Type B pancreatic cell (in vitro differentiated cells): Measurements from ENCODE around the gene TMED4. TPM values are rescaled to one million over a fixed set of nuclear protein-coding genes. Genes with fewer than 3 reads are reported as not detected.

ENCODE experiments used
- DNase-seq: peaks from one replicate; pipeline ENCODE4 v3.0.0; 2021; ENCODE audit warnings: mixed read lengths; ENCODE audit not compliant: unreplicated experiment; ENCODE audit errors: extremely low spot score
- H3K27ac Mint-ChIP-seq: 2 replicates; pipeline ENCODE4 v1.8.0; 2021; ENCODE audit warnings: mild to moderate bottlenecking, mixed read lengths
- H3K27me3 Mint-ChIP-seq: 2 replicates; pipeline ENCODE4 v1.8.0; 2021; ENCODE audit warnings: mixed read lengths
- H3K36me3 Mint-ChIP-seq: 2 replicates; pipeline ENCODE4 v1.8.0; 2021; ENCODE audit warnings: mixed read lengths
- H3K4me1 Mint-ChIP-seq: one replicate; pipeline ENCODE4 v1.8.0; 2021; ENCODE audit warnings: mixed read lengths; ENCODE audit not compliant: unreplicated experiment
- H3K4me3 Mint-ChIP-seq: 2 replicates; pipeline ENCODE4 v1.8.0; 2021; ENCODE audit warnings: mild to moderate bottlenecking, mixed read lengths
- H3K9me3 Mint-ChIP-seq: 2 replicates; pipeline ENCODE4 v1.8.0; 2021; ENCODE audit warnings: mixed read lengths
- total RNA-seq: library from RNA; stranded (reverse); gene quantifications from 2 replicates; pipeline ENCODE4 v1.2.1, GENCODE V29; 2021; ENCODE audit warnings: low replicate concordance
- TF ChIP-seq, protein P1 (sequence below): fragments of 200-600 bp; sonication (generic); conservative IDR thresholded peaks from 2 replicates; pipeline ENCODE4 v1.5.0; 2021; ENCODE audit warnings: antibody characterized with exemption, mild to moderate bottlenecking

TMED4 gene
- total RNA-seq, 1 donor from 2014 or later, result 92.8 TPM

- Mint-ChIP-seq H3K4me1 (peaks cover 4% of the 10 kb centered on the region), H3K27me3 (no peaks in the 10 kb centered on the region), H3K27ac (peak overlapping the region; percentile 92), H3K4me3 (no peak overlapping the region), H3K36me3 (no peaks in the 10 kb centered on the region), H3K9me3 (no peaks in the 10 kb centered on the region)
- DNase-seq, result no peak
- TF ChIP-seq, protein P1, sequence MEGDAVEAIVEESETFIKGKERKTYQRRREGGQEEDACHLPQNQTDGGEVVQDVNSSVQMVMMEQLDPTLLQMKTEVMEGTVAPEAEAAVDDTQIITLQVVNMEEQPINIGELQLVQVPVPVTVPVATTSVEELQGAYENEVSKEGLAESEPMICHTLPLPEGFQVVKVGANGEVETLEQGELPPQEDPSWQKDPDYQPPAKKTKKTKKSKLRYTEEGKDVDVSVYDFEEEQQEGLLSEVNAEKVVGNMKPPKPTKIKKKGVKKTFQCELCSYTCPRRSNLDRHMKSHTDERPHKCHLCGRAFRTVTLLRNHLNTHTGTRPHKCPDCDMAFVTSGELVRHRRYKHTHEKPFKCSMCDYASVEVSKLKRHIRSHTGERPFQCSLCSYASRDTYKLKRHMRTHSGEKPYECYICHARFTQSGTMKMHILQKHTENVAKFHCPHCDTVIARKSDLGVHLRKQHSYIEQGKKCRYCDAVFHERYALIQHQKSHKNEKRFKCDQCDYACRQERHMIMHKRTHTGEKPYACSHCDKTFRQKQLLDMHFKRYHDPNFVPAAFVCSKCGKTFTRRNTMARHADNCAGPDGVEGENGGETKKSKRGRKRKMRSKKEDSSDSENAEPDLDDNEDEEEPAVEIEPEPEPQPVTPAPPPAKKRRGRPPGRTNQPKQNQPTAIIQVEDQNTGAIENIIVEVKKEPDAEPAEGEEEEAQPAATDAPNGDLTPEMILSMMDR, result peak; percentile 77
Measured at GRCh38 chr7:44534501-44534900, 47.5 kb downstream of the TMED4 start.

DNA sequence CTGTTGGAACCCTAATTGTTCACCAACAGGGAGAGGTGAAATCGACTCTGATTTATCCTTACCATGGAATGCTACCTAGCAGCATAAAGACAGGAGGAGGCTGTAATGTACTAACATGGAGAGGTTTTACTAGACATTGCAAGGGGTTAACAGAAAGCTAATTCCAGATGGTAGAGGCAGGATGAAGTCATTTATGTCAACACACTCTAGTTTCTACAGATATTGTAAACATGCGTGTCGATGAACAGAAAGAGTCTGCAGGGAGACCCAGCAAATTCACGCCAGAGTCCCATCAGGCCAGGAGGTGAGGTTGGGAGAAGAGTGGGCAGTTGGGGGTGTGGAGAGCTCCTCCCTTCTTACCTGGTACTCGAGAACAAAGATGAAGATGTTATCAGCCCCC lies 47.9 kb downstream of the TMED4 start:
- H3K27ac Mint-ChIP-seq, result peak overlapping the region; percentile 92
- H3K36me3 Mint-ChIP-seq, result no peaks in the 10 kb centered on the region
- H3K4me1 Mint-ChIP-seq, result peaks cover 4% of the 10 kb centered on the region
- no peaks in the 10 kb centered on the region for H3K9me3 Mint-ChIP-seq
- no peaks in the 10 kb centered on the region for H3K27me3 Mint-ChIP-seq
- H3K4me3 Mint-ChIP-seq, result no peak overlapping the region
- TF ChIP-seq, protein P1, result no peak
- no peak for DNase-seq

DNA sequence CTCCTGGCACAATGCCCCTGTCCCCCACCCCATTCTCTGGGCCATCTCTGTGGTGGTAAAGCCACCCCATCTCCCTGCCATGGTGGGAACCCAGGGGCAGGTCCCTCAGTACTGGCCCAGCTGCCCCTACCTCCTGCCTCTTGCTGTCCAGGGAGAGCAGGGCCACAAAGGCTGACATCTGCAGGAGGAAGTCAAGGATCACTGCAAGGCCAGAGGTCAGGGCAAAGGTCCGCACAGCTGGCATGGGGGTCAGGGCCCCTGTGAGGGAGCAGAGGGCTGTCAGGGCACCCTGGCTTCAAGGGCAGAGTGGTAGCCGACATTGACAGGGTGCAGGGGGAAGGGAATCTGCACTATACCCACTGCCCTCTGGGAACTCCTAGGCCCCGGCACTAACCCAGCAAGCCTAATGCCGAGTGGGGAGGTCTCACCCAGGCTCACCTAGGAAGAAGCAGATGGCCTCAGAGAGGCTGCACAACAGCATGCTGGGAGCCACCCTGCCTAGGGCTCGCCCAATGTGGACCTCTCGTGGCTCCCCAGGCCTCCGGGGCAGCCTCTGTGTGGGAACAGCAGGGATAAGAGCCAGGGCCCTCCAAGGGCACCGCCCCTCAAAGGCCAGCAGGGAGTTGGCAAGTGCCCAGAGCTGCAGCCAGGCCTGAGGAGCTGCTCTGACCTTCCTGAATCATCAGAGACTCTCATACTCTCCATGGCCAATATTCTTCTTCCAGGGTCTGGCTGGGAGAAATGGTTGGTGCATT lies 48.6 kb downstream of the TMED4 start:
- peaks cover 4% of the 10 kb centered on the region for H3K4me1 Mint-ChIP-seq
- DNase-seq, result no peak
- TF ChIP-seq, protein P1, result no peak
- H3K36me3 Mint-ChIP-seq, result no peaks in the 10 kb centered on the region
- H3K4me3 Mint-ChIP-seq, result no peak overlapping the region
- H3K9me3 Mint-ChIP-seq, result no peaks in the 10 kb centered on the region
- no peaks in the 10 kb centered on the region for H3K27me3 Mint-ChIP-seq
- peak overlapping the region; percentile 92 for H3K27ac Mint-ChIP-seq

DNA sequence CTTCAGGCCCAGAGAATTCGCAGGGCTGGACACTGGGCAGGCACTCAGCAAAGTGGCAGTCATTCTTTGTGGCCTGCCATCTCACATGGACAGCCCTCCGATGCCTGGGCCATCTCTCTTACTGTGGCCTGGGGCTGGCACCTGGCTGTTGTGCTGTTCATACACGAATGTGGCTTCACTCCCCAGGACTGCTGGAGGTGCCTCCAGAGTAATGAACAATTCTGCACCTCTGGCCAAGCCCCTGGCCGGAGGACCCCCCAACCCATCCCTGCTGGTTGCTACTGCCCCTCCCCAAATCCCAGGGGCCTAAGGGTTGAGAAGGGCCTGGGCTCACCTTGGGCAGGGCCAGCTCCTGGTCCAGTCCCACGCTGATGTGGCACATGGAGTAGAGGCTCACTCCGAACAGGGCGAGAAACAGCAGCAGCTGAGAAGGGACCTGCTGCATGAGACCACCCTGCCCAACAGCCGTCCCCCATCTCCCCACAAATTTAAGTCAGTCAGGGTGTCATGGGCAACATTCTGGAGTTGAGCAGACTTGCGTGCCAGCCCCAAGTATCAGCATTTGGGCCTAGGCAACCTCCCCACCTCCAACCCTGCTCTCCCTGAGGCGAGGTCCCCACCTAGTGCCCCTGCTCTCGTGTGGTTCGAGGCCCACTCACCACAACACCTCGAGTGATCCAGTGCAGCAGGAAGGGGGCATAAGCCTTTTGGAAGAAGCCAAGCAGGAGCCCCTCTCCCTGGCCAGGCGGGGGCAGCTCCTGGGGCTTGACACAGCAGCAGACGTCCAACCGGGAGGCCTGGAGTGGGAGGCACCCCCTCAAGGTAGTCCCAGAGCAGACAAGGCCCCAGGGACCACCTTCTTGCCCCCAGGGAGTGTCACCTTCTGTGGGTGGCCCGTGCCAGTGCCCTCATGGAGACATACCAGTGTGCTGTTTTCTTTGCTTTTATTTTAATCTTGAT lies 50.3 kb downstream of the TMED4 start:
- Mint-ChIP-seq H3K4me1 (peaks cover 4% of the 10 kb centered on the region), H3K36me3 (no peaks in the 10 kb centered on the region), H3K27ac (no peak overlapping the region), H3K4me3 (no peak overlapping the region), H3K9me3 (no peaks in the 10 kb centered on the region), H3K27me3 (no peaks in the 10 kb centered on the region)
- TF ChIP-seq, protein P1, result no peak
- no peak for DNase-seq

- TF ChIP-seq, protein P1, result no peak
- H3K27me3 Mint-ChIP-seq, result no peaks in the 10 kb centered on the region
- peak overlapping the region; percentile 65 for H3K27ac Mint-ChIP-seq
- H3K4me1 Mint-ChIP-seq, result peaks cover 4% of the 10 kb centered on the region
- DNase-seq, result no peak
- no peaks in the 10 kb centered on the region for H3K9me3 Mint-ChIP-seq
- H3K36me3 Mint-ChIP-seq, result no peaks in the 10 kb centered on the region
- no peak overlapping the region for H3K4me3 Mint-ChIP-seq
Measured at GRCh38 chr7:44530990-44531389, 51.0 kb downstream of the TMED4 start.

Other genes with a start within 250 kb of the TMED4 start
- 82.1 and 88.5 TPM in 2 replicates for gene NUDCD3, start 91.6 kb downstream of the TMED4 start, total RNA-seq
- gene NPC1L1, start 40.9 kb downstream of the TMED4 start, total RNA-seq, result 8.8 and 11.0 TPM in 2 replicates
- gene DDX56, start 8.3 kb downstream of the TMED4 start, total RNA-seq, result 86.5 and 100 TPM in 2 replicates
- gene OGDH, start 24.4 kb upstream of the TMED4 start, total RNA-seq, result 92.8 and 122 TPM in 2 replicates
- 112 and 122 TPM in 2 replicates for gene ZMIZ2, start 166.6 kb upstream of the TMED4 start, total RNA-seq
- 1,428 and 1,469 TPM in 2 replicates for gene PPIA, start 214.4 kb upstream of the TMED4 start, total RNA-seq